ENCODE results near the gene ASAP2. TPM values are rescaled to one million over a fixed set of nuclear protein-coding genes. Genes with fewer than 3 reads are reported as not detected.

The ASAP2 gene
- total RNA-seq, 2 experiments from 2014 or later = 0.21 to 0.26 TPM

DNA sequence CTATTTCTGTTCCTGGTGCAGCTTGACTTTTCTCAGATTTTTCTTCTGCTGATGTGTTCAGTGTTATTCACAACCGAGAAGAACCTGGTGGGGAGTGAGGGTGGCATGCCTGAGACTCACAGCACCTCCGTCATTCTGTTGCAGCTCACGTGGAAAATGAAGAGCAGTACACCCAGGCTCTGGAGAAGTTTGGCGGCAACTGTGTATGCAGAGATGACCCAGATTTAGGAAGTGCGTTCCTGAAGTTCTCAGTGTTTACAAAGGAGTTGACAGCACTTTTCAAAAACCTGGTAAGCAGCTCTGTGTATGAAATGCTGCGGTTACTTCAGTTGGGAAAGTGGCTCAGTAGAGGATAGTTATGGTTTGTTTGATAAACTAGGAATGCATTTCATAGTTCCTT is 90.5 kb downstream of the ASAP2 start:
- H3K27me3 Mint-ChIP-seq = no peaks in the 10 kb centered on the region
- H3K9me3 Mint-ChIP-seq (ENCODE audit: low read depth) = no peaks in the 10 kb centered on the region
- H3K4me1 Mint-ChIP-seq = no peaks in the 10 kb centered on the region
- H3K4me3 Mint-ChIP-seq = no peak overlapping the region
- intact Hi-C loops (cut with DNase I, micrococcal nuclease) = no loop called here
- H3K36me3 Mint-ChIP-seq (ENCODE audit: low read depth) = no peaks in the 10 kb centered on the region
- H3K27ac Mint-ChIP-seq = no peak overlapping the region
- POLR2A ChIA-PET = interaction anchor here (0.6 kb wide), 1 partner anchor 27 kb away, joined by 3 read pairs; no protein-coding TSS in a partner anchor
- ATAC-seq = no peak
- CTCF ChIA-PET = no interaction called here
- no peak for DNase-seq

DNA sequence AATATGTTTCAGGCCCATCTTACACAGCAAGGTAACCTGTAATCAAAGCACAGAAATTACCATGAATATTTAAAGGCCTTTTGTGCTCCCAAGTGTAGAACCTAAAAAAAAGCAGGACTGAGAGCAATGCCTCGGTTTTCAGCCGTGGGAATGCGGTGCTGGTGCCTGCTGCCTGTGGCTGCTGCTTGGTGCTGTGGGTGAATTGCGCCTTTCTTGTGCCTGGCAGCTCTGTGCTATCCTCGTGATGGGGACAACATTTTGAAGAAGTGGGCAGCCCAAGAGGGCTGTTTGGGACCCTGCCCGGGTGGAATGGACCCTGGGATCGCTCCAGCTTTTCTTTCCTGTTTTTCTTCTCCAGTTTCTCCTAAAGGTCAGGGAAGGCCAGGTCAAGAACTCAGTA is 91.2 kb downstream of the ASAP2 start:
- no peaks in the 10 kb centered on the region for H3K4me1 Mint-ChIP-seq
- H3K36me3 Mint-ChIP-seq (ENCODE audit: low read depth) = no peaks in the 10 kb centered on the region
- no peaks in the 10 kb centered on the region for H3K27me3 Mint-ChIP-seq
- ChIA-PET POLR2A (no interaction called here), CTCF (no interaction called here)
- ATAC-seq (no peak), DNase-seq (no peak)
- no peak overlapping the region for H3K27ac Mint-ChIP-seq
- H3K4me3 Mint-ChIP-seq = no peak overlapping the region
- H3K9me3 Mint-ChIP-seq (ENCODE audit: low read depth) = no peaks in the 10 kb centered on the region
- intact Hi-C loops (cut with DNase I, micrococcal nuclease) = no loop called here

DNA sequence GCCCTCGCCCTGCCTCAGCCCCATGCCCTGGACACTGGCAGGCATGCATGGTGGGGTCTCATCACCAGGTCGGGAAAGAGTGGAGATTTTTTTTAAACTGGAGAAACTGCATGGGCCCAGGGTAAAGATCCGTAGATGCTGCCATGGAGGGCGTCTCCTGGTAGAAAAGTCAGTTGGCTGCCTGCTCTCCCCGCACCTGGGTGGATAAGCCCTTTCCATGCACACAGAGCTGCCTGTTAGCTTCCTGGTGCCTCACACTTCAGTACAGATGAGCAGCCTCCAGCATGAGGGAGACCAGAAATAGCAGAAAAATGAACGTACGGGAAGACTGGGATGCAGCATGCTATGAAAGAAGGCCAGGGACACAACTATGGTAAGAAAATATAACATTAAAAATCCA is 92.0 kb downstream of the ASAP2 start:
- DNase-seq (no peak), ATAC-seq (no peak)
- H3K4me3 Mint-ChIP-seq = no peak overlapping the region
- ChIA-PET CTCF (no interaction called here), POLR2A (interaction anchor here (0.7 kb wide), 1 partner anchor 157 kb away, joined by 4 read pairs; no protein-coding TSS in a partner anchor)
- no peaks in the 10 kb centered on the region for H3K27me3 Mint-ChIP-seq
- intact Hi-C loops (cut with DNase I, micrococcal nuclease) = no loop called here
- no peaks in the 10 kb centered on the region for H3K36me3 Mint-ChIP-seq (ENCODE audit: low read depth)
- no peak overlapping the region for H3K27ac Mint-ChIP-seq
- no peaks in the 10 kb centered on the region for H3K9me3 Mint-ChIP-seq (ENCODE audit: low read depth)
- no peaks in the 10 kb centered on the region for H3K4me1 Mint-ChIP-seq

DNA sequence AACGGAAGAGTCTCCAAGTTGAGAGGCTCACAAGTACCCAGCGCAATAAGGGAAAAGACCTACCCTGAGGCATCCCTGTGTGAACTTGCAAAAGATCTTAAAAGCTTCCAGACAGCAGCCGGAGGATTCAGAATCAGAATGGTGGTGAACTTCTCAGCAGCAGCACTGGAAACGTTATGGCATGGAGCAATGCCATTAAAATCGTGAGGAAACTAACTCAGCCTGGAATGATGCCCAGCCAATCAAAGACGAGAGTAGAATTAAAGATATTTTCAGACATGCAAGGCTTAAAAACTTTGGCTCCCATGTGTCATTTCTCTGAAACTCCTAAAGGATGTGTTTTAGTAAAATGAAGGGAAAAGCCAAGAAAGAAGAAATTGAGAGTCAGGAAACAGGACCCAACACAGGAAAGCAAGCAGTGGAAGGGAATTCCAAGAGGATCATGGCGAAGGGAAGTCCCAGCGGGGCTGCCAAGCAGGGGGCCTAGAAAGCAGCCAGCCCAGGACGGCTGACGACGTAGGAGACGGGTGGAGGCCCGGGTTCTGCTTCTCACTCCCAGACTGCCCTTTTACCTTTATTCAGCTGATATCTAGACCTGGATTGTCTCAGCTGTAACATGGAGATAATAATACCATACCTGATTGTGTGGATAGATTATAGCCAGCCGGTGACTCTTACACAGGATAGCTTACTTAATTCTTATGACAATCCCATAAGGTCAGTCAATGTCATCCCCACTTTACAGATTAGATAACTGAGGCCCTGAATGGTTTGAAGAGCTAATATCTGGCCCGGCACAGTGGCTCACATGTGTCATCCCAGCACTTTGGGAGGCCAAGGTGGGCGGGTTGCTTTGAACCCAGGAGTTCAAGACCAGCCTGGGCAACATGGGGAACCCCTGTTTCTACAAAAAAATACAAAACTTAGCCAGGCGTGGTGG is 92.8 kb downstream of the ASAP2 start:
- no peaks in the 10 kb centered on the region for H3K27me3 Mint-ChIP-seq
- H3K4me1 Mint-ChIP-seq = no peaks in the 10 kb centered on the region
- no peaks in the 10 kb centered on the region for H3K36me3 Mint-ChIP-seq (ENCODE audit: low read depth)
- intact Hi-C loops (cut with DNase I, micrococcal nuclease) = no loop called here
- H3K4me3 Mint-ChIP-seq = no peak overlapping the region
- CTCF ChIA-PET = no interaction called here
- H3K27ac Mint-ChIP-seq = no peak overlapping the region
- H3K9me3 Mint-ChIP-seq (ENCODE audit: low read depth) = no peaks in the 10 kb centered on the region
- no peak for DNase-seq
- no peak for ATAC-seq
- POLR2A ChIA-PET = no interaction called here

DNA sequence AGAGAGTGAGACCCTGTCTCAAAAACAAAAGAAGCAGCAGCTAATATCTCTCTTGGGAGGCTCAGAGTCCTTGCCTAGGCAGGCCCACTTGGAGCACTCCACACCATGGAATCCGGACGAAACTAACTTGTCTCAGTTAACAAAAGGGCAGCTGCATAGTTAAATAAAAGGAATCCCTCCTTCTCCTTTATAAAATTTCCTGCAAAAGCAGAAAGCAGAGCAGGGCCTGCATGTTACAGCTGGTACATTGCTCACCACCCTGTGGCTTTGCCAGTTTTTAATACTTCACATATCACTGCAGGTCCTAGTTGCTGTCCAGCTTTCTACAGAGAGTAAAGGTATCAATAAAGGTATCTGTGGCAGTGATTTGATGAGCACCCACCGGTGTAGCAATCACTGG is 93.6 kb downstream of the ASAP2 start:
- Mint-ChIP-seq H3K4me1 (no peaks in the 10 kb centered on the region), H3K27me3 (no peaks in the 10 kb centered on the region), H3K9me3 (ENCODE audit: low read depth) (no peaks in the 10 kb centered on the region), H3K27ac (no peak overlapping the region), H3K36me3 (ENCODE audit: low read depth) (no peaks in the 10 kb centered on the region), H3K4me3 (no peak overlapping the region)
- ATAC-seq = no peak
- CTCF ChIA-PET = no interaction called here
- intact Hi-C loops (cut with DNase I, micrococcal nuclease) = no loop called here
- POLR2A ChIA-PET = no interaction called here
- DNase-seq = no peak

DNA sequence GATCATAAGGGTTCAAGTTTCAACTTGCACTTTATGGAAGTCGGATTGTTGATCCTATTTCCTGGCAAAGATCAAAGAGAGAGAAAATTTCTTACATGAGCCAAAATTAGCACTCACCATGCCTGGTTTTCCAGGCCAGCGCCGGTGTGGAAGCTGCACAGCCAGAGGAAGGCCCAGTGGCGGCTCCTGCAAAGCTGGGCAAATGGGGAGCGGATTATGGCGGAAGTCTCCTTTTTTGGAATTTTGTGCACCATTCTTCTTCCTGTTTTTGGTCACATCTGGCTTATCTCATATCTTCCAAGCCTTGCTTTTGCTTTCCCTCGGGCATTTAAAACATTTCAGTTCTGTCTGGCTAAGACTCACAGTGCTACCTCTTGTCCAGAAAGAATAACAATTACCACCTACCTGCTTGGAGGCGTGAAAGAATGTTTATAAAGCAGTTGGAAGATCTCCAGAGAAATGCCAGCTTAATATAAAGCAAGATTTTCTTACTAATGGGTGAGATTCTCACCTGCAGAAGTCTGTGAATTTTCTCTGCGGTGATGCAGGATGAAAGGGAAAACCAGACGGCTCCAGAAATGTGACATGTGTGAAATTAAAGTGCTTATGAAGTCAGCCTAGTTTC is 94.3 kb downstream of the ASAP2 start:
- ATAC-seq (no peak), DNase-seq (no peak)
- no peak overlapping the region for H3K27ac Mint-ChIP-seq
- POLR2A ChIA-PET = no interaction called here
- CTCF ChIA-PET = no interaction called here
- intact Hi-C loops (cut with DNase I, micrococcal nuclease) = no loop called here
- H3K9me3 Mint-ChIP-seq (ENCODE audit: low read depth) = no peaks in the 10 kb centered on the region
- no peaks in the 10 kb centered on the region for H3K4me1 Mint-ChIP-seq
- no peaks in the 10 kb centered on the region for H3K27me3 Mint-ChIP-seq
- H3K36me3 Mint-ChIP-seq (ENCODE audit: low read depth) = no peaks in the 10 kb centered on the region
- H3K4me3 Mint-ChIP-seq = no peak overlapping the region

DNA sequence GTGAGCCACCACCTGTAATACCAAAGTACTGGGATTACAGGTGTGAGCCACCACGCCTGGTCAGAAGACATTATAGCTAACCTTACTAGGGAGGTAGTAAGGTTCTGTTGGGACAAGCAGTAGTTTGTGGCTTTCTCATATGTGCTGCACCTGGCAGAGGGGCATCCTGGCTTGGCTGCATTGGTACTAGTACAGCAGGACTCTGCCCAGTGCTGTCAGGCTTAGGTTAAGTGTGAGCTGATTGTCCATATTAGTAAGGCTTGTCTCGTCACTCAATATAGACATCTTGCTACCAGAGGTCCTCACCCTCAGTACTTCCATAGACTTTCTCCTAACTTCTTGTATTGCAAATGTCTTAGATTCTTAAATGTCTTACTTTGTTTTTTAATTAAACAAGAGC is 96.1 kb downstream of the ASAP2 start:
- no peaks in the 10 kb centered on the region for H3K9me3 Mint-ChIP-seq (ENCODE audit: low read depth)
- H3K4me1 Mint-ChIP-seq = no peaks in the 10 kb centered on the region
- no peak overlapping the region for H3K4me3 Mint-ChIP-seq
- ATAC-seq (no peak), DNase-seq (no peak)
- ChIA-PET CTCF (no interaction called here), POLR2A (no interaction called here)
- H3K36me3 Mint-ChIP-seq (ENCODE audit: low read depth) = no peaks in the 10 kb centered on the region
- H3K27ac Mint-ChIP-seq = no peak overlapping the region
- intact Hi-C loops (cut with DNase I, micrococcal nuclease) = no loop called here
- H3K27me3 Mint-ChIP-seq = no peaks in the 10 kb centered on the region

DNA sequence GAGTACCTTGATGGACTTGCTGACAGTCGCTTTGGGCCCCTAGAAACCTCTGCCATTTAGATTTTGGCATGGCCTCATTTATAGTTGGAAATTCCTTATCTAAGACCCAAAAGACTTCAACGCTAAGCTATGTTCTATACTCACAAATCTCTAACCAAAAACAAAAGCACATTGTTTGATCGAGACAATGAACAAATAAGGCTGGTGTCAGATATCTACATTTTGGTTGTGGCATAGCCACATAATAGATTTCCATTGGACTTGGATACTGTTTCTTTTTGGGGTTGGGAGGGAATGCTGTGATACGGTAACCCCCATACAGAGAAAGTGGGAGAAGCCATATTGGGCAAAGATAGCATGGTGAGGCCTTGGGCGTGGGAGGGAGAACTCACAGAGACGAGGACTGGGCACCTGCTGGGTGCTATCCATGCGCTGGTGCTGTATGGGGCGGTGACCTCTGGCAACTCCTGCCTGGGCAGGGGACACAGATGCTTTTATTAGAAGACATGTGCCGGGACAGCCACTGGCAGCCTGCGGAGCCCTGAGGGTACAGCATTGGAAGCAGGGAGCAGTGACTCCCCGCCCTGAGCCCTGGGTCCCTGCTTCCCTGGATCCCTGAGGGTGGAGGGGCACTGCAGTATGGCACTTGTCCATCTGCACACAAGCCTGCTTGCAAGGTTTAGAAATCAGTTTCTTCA is 97.1 kb downstream of the ASAP2 start:
- DNase-seq = no peak
- no peaks in the 10 kb centered on the region for H3K9me3 Mint-ChIP-seq (ENCODE audit: low read depth)
- H3K4me1 Mint-ChIP-seq = no peaks in the 10 kb centered on the region
- ChIA-PET CTCF (no interaction called here), POLR2A (no interaction called here)
- intact Hi-C loops (cut with DNase I, micrococcal nuclease) = no loop called here
- H3K27ac Mint-ChIP-seq = no peak overlapping the region
- no peak for ATAC-seq
- no peaks in the 10 kb centered on the region for H3K27me3 Mint-ChIP-seq
- H3K36me3 Mint-ChIP-seq (ENCODE audit: low read depth) = no peaks in the 10 kb centered on the region
- H3K4me3 Mint-ChIP-seq = no peak overlapping the region

DNA sequence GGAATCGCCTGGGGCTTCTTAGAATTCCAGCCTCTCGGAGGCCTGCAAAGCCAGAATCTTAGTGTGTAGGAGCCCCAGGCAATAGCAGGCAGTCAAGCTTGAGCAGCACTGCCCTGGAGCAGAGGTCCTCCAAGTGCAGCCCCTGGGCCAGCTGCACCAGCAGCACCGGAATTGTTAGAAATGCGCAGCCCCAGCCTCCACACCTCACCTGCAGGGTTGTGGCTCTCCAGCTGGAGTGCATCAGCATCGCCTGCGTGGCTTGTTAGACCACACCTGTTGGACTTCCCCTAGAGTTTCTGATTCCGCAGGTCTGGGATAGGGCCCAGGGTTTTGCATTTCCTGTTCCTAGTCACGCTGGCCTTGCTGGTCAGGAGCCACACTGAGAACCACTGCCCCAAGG is 100.3 kb downstream of the ASAP2 start:
- Mint-ChIP-seq H3K27me3 (no peaks in the 10 kb centered on the region), H3K36me3 (ENCODE audit: low read depth) (no peaks in the 10 kb centered on the region), H3K27ac (no peak overlapping the region), H3K4me1 (peaks cover 2% of the 10 kb centered on the region), H3K9me3 (ENCODE audit: low read depth) (no peaks in the 10 kb centered on the region), H3K4me3 (no peak overlapping the region)
- ATAC-seq (no peak), DNase-seq (no peak)
- ChIA-PET POLR2A (no interaction called here), CTCF (no interaction called here)
- intact Hi-C loops (cut with DNase I, micrococcal nuclease) = no loop called here

DNA sequence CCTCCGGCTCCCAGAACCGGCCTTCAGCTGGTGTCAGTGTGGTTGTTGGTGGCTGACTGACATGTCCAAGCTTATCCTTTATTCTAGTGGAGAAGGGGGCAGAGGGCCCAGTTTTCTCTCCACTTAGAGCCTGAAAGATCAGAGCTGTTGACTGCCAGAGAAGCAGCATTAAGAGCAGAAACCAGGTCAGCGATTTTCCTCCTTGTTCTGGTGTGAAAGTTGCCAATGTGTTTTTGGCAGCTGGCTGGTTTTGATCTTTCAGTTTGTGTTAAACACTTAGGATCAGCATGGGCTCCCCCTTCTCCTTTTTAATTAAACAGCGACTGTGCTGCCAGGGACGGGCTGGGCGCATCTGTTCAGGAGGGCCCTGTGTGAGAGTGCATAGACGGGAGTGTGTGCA is 100.9 kb downstream of the ASAP2 start:
- ChIA-PET CTCF (no interaction called here), POLR2A (no interaction called here)
- peaks cover 2% of the 10 kb centered on the region for H3K4me1 Mint-ChIP-seq
- DNase-seq (no peak), ATAC-seq (no peak)
- intact Hi-C loops (cut with DNase I, micrococcal nuclease) = no loop called here
- no peak overlapping the region for H3K4me3 Mint-ChIP-seq
- no peaks in the 10 kb centered on the region for H3K36me3 Mint-ChIP-seq (ENCODE audit: low read depth)
- H3K27ac Mint-ChIP-seq = no peak overlapping the region
- no peaks in the 10 kb centered on the region for H3K9me3 Mint-ChIP-seq (ENCODE audit: low read depth)
- H3K27me3 Mint-ChIP-seq = no peaks in the 10 kb centered on the region

DNA sequence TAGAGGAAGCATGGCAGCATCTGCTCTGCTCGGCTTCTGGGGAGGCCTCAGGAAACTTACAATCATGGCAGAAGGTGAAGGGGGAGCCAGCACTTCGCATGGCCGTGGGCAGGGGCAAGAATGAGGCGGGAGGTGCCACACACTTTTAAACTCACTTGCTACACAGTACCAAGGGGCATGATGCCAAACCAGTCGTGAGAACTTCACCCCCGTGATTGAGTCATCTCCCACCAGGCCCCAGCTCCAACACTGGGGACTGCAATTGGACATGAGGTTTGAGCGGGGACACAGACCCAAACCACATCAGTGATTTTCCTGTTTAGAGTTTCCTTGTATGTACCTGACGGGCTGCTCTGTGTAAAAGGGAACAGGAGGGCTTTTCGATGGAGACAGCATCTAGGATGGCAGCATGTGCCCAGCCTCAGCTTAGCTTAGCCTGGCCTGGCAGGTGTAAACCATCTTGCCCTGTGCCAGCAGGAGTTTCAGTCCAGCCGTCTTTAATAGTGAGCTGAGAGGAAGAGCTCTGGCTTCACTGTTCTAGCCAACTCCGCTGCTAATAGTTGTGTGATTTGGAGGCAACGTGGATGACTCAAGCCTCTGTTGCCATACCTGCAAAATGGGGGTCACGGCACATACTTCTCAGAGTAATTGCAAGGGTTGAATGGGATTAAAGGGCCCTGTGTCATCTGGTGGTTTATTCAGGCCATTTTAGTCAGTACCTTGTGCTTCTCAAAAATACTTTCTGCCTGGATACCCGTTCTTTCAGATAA is 101.8 kb downstream of the ASAP2 start:
- no peak overlapping the region for H3K27ac Mint-ChIP-seq
- no peak overlapping the region for H3K4me3 Mint-ChIP-seq
- no peaks in the 10 kb centered on the region for H3K36me3 Mint-ChIP-seq (ENCODE audit: low read depth)
- intact Hi-C loops (cut with DNase I, micrococcal nuclease) = no loop called here
- no peak for ATAC-seq
- no peak for DNase-seq
- peaks cover 2% of the 10 kb centered on the region for H3K4me1 Mint-ChIP-seq
- no peaks in the 10 kb centered on the region for H3K27me3 Mint-ChIP-seq
- H3K9me3 Mint-ChIP-seq (ENCODE audit: low read depth) = no peaks in the 10 kb centered on the region
- POLR2A ChIA-PET = no interaction called here
- CTCF ChIA-PET = no interaction called here
